Transverse colon (tissue), 4 donors: ENCODE measurements around the gene RCSD1.

Experiments
- CTCF ChIP-seq, 5 experiments: fragments of 200-600 bp in 3 of 5; fragments of 450-650 bp in 2 of 5; sonication (generic) in 3 of 5; IDR thresholded peaks; 1 replicate in 2 of 5; 2 replicates in 3 of 5; pipeline ENCODE4 v1.5.1; 2016 to 2017; ENCODE audit warnings: antibody characterized with exemption in 5 of 5, inconsistent platforms in 3 of 5, mild to moderate bottlenecking in 2 of 5, moderate library complexity in 1 of 5
- EP300 ChIP-seq: sonication (generic); formaldehyde crosslinking; IDR thresholded peaks from one replicate; pipeline ENCODE4 v1.6.1; 2017; ENCODE audit warnings: antibody characterized with exemption, low read depth
- POLR2AphosphoS5 ChIP-seq, 3 donors: sonication (generic); formaldehyde crosslinking; IDR thresholded peaks; one replicate each; pipeline ENCODE4 v1.6.1; 2016; ENCODE audit warnings: antibody characterized with exemption in 3 of 3

- no peak for TF ChIP-seq CTCF (IDR thresholded peaks at IDR 0.05)
- no peak for TF ChIP-seq EP300
- no peak for TF ChIP-seq POLR2AphosphoS5 (IDR thresholded peaks at IDR 0.05)
Observed at GRCh38 chr1:167645140-167645541, 15.1 kb downstream of the RCSD1 start.
